ENCODE measurements around the gene BCL7C. TPM values are rescaled to one million over a fixed set of nuclear protein-coding genes. Genes with fewer than 3 reads are reported as not detected.

The BCL7C gene
- total and polyA plus RNA-seq, 2 of the 13 experiments (the other 11 are each of a cell fraction or from before 2014, with no cell fraction given) = 17.7 to 33.8 TPM

DNA sequence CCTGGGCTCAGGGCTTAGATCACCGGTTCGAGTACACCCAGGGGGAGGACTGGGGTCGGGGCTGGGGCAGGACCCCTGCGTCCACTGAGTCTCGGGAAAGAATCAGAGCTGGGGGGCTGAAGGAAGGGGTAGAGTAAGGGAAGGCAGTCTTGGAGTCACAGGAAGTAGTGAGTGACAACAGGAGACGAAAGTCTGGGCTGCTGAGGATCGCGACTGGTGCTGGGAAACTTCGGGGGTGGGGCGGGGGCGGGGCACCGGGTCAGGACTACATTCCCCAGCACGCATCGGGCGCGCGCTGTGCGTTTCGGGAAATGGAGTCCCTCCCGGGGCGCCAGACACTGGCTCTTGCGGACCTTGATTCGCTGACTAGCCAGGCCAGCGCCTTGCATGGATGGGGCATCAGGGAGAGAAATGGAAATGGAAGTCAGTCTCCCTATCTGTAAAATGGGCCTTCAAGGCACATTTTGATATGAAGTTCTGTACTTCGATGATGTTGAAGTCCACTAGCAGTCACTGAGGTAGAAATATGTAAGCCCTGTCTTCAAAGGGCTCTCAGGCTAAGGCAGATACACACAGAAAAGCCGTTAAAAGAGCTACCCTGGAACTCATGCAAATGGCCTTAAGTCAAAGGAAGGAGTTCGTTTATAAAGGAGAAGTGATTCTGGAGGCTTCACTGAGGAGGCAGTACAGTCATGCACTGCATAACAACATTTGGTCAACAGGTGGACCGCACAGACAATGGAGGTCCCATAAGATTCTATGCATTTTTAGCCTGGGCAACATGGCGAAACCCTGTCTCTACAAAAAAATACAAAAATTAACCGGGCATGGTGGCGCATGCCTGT, 3.2 kb upstream of the BCL7C start (continued):
- TF ChIP-seq, protein P1, sequence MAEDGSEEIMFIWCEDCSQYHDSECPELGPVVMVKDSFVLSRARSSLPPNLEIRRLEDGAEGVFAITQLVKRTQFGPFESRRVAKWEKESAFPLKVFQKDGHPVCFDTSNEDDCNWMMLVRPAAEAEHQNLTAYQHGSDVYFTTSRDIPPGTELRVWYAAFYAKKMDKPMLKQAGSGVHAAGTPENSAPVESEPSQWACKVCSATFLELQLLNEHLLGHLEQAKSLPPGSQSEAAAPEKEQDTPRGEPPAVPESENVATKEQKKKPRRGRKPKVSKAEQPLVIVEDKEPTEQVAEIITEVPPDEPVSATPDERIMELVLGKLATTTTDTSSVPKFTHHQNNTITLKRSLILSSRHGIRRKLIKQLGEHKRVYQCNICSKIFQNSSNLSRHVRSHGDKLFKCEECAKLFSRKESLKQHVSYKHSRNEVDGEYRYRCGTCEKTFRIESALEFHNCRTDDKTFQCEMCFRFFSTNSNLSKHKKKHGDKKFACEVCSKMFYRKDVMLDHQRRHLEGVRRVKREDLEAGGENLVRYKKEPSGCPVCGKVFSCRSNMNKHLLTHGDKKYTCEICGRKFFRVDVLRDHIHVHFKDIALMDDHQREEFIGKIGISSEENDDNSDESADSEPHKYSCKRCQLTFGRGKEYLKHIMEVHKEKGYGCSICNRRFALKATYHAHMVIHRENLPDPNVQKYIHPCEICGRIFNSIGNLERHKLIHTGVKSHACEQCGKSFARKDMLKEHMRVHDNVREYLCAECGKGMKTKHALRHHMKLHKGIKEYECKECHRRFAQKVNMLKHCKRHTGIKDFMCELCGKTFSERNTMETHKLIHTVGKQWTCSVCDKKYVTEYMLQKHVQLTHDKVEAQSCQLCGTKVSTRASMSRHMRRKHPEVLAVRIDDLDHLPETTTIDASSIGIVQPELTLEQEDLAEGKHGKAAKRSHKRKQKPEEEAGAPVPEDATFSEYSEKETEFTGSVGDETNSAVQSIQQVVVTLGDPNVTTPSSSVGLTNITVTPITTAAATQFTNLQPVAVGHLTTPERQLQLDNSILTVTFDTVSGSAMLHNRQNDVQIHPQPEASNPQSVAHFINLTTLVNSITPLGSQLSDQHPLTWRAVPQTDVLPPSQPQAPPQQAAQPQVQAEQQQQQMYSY (CRISPR knock-in tag; IDR thresholded peaks at IDR 0.05) = no peak
- TF ChIP-seq ZNF230 (CRISPR knock-in tag; IDR thresholded peaks at IDR 0.05) = peak; percentile 66; the same call in 1 of the 2 replicates
- TF ChIP-seq RFX1 (IDR thresholded peaks at IDR 0.05) = no peak
- TF ChIP-seq, protein P2, sequence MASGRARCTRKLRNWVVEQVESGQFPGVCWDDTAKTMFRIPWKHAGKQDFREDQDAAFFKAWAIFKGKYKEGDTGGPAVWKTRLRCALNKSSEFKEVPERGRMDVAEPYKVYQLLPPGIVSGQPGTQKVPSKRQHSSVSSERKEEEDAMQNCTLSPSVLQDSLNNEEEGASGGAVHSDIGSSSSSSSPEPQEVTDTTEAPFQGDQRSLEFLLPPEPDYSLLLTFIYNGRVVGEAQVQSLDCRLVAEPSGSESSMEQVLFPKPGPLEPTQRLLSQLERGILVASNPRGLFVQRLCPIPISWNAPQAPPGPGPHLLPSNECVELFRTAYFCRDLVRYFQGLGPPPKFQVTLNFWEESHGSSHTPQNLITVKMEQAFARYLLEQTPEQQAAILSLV (CRISPR knock-in tag; IDR thresholded peaks at IDR 0.05; ENCODE audit: borderline replicate concordance) = no peak
- peak; percentile 78 for TF ChIP-seq YY1 (IDR thresholded peaks at IDR 0.05; ENCODE audit: insufficient read depth, insufficient replicate concordance, low read depth, low read length)
- TF ChIP-seq ZC3H4 (CRISPR knock-in tag; IDR thresholded peaks at IDR 0.05; ENCODE audit: borderline replicate concordance) = no peak
- TF ChIP-seq ZNF614 (CRISPR knock-in tag; IDR thresholded peaks at IDR 0.05; ENCODE audit: borderline replicate concordance) = no peak
- TF ChIP-seq SNRNP70 (IDR thresholded peaks at IDR 0.05; ENCODE audit: low read depth, low read length) = no peak
- TF ChIP-seq MLLT10 (CRISPR knock-in tag; IDR thresholded peaks at IDR 0.05) = no peak
- TF ChIP-seq, protein P3, sequence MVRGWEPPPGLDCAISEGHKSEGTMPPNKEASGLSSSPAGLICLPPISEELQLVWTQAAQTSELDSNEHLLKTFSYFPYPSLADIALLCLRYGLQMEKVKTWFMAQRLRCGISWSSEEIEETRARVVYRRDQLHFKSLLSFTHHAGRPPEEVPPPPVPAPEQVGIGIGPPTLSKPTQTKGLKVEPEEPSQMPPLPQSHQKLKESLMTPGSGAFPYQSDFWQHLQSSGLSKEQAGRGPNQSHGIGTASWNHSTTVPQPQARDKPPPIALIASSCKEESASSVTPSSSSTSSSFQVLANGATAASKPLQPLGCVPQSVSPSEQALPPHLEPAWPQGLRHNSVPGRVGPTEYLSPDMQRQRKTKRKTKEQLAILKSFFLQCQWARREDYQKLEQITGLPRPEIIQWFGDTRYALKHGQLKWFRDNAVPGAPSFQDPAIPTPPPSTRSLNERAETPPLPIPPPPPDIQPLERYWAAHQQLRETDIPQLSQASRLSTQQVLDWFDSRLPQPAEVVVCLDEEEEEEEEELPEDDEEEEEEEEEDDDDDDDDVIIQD (CRISPR knock-in tag; IDR thresholded peaks at IDR 0.05; ENCODE audit: low read depth) = no peak
- TF ChIP-seq, protein P4, sequence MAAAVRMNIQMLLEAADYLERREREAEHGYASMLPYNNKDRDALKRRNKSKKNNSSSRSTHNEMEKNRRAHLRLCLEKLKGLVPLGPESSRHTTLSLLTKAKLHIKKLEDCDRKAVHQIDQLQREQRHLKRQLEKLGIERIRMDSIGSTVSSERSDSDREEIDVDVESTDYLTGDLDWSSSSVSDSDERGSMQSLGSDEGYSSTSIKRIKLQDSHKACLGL (CRISPR knock-in tag; IDR thresholded peaks at IDR 0.05) = 0 out of 2 replicates have a peak, but pooled peaks have one; percentile 20
- no peak; the same call in 1 of the 2 replicates for TF ChIP-seq MEIS1 (CRISPR knock-in tag; IDR thresholded peaks at IDR 0.05; ENCODE audit: borderline replicate concordance)
- TF ChIP-seq, protein P5, sequence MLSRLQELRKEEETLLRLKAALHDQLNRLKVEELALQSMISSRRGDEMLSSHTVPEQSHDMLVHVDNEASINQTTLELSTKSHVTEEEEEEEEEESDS (CRISPR knock-in tag; IDR thresholded peaks at IDR 0.05; ENCODE audit: borderline replicate concordance) = no peak
- no peak for TF ChIP-seq ZNF644 (CRISPR knock-in tag; IDR thresholded peaks at IDR 0.05; ENCODE audit: low read depth)
- TF ChIP-seq, protein P6, sequence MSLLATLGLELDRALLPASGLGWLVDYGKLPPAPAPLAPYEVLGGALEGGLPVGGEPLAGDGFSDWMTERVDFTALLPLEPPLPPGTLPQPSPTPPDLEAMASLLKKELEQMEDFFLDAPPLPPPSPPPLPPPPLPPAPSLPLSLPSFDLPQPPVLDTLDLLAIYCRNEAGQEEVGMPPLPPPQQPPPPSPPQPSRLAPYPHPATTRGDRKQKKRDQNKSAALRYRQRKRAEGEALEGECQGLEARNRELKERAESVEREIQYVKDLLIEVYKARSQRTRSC (CRISPR knock-in tag; IDR thresholded peaks at IDR 0.05; ENCODE audit: low read depth) = 0 out of 2 replicates have a peak, but pooled peaks have one; percentile 29
- no peak for TF ChIP-seq KAT2B (IDR thresholded peaks at IDR 0.05; ENCODE audit: borderline replicate concordance, low read depth, low read length)
- TF ChIP-seq SRY (CRISPR knock-in tag; IDR thresholded peaks at IDR 0.05) = no peak

Measured in HepG2 (cell line).